NOMO-1 (cell line): ENCODE measurements around the gene ANKMY1.
"Not testable (repeated sequence)": the region's sequence is repeated elsewhere in the genome, so short reads cannot be mapped to it uniquely, and the experiment has no call there.

Experiments used
- DNase-seq, 2 experiments: peaks; one replicate each; lab custom pipeline; 2025; ENCODE audit not compliant: unreplicated experiment in 2 of 2; lab: John Stamatoyannopoulos, UW

Gene ANKMY1

GRCh38 chr2:240524963-240525718 is 32.6 kb downstream of the ANKMY1 start:
- DNase-seq: peak in 1 of 2 experiments; percentile 1

- DNase-seq: no peak
These were observed 34.1 kb downstream of the ANKMY1 start for GRCh38 chr2:240523451-240524281.

GRCh38 chr2:240522406-240522805 is 35.4 kb downstream of the ANKMY1 start:
- DNase-seq: no peak

GRCh38 chr2:240521885-240522284 is 35.9 kb downstream of the ANKMY1 start:
- DNase-seq: not testable (repeated sequence)

GRCh38 chr2:240520974-240521350 is 36.8 kb downstream of the ANKMY1 start:
- no peak for DNase-seq

- no peak for DNase-seq
These were observed 37.4 kb downstream of the ANKMY1 start for GRCh38 chr2:240520130-240520973.

GRCh38 chr2:240519396-240520129 is 38.2 kb downstream of the ANKMY1 start:
- no peak for DNase-seq

- no peak for DNase-seq
These were observed 38.8 kb downstream of the ANKMY1 start for GRCh38 chr2:240518981-240519380.

- DNase-seq: no peak
These were observed 40.4 kb downstream of the ANKMY1 start for GRCh38 chr2:240517342-240517741.

- DNase-seq: no peak
These were observed 43.2 kb downstream of the ANKMY1 start for GRCh38 chr2:240514631-240515030.

- DNase-seq: peak; percentile 77
These were observed 44.1 kb downstream of the ANKMY1 start for GRCh38 chr2:240513549-240514287.

- no peak for DNase-seq
These were observed 44.9 kb downstream of the ANKMY1 start for GRCh38 chr2:240512666-240513535.

GRCh38 chr2:240512109-240512485 is 45.7 kb downstream of the ANKMY1 start:
- DNase-seq: no peak

GRCh38 chr2:240511351-240512108 is 46.3 kb downstream of the ANKMY1 start:
- no peak for DNase-seq

- DNase-seq: no peak
These were observed 47.1 kb downstream of the ANKMY1 start for GRCh38 chr2:240510513-240511210.

- no peak for DNase-seq
These were observed 47.9 kb downstream of the ANKMY1 start for GRCh38 chr2:240509667-240510512.
